Progenitor cell of endocrine pancreas (in vitro differentiated cells): ENCODE data around the gene LSAMP. TPM values are rescaled to one million over a fixed set of nuclear protein-coding genes. Genes with fewer than 3 reads are reported as not detected.

Experiments used
- DNase-seq: peaks from one replicate; pipeline ENCODE4 v3.0.0; 2021; ENCODE audit warnings: low spot score; ENCODE audit not compliant: unreplicated experiment
- H3K27ac Mint-ChIP-seq: 2 replicates; pipeline ENCODE4 v1.8.0; 2021; ENCODE audit warnings: mild to moderate bottlenecking, moderate library complexity, mixed read lengths
- H3K27me3 Mint-ChIP-seq: 2 replicates; pipeline ENCODE4 v1.8.0; 2021; ENCODE audit warnings: mixed read lengths
- H3K36me3 Mint-ChIP-seq: 2 replicates; pipeline ENCODE4 v1.8.0; 2022; ENCODE audit warnings: mixed read lengths; ENCODE audit not compliant: insufficient read depth
- H3K4me1 Mint-ChIP-seq: 2 replicates; pipeline ENCODE4 v1.8.0; 2021; ENCODE audit warnings: low read depth, mixed read lengths
- H3K4me3 Mint-ChIP-seq: 2 replicates; pipeline ENCODE4 v1.8.0; 2021; ENCODE audit warnings: low read depth, mild to moderate bottlenecking, moderate library complexity, mixed read lengths
- H3K9me3 Mint-ChIP-seq: 2 replicates; pipeline ENCODE4 v1.8.0; 2021; ENCODE audit warnings: low read depth, mixed read lengths
- CTCF ChIP-seq: fragments of 200-600 bp; sonication (generic); IDR thresholded peaks from one replicate; pipeline ENCODE4 v1.5.0; 2021; ENCODE audit warnings: antibody characterized with exemption, mild to moderate bottlenecking; ENCODE audit not compliant: unreplicated experiment
- total RNA-seq: library from RNA; stranded (reverse); gene quantifications from 2 replicates; pipeline ENCODE4 v1.2.1, GENCODE V29; 2021

Gene LSAMP
- total RNA-seq, 1 donor from 2014 or later: 20.7 TPM

GRCh38 chr3:116199063-116199462 is 246.2 kb downstream of the LSAMP start:
- DNase-seq: no peak
- Mint-ChIP-seq H3K4me3 (no peak overlapping the region), H3K27me3 (no peaks in the 10 kb centered on the region), H3K36me3 (no peaks in the 10 kb centered on the region), H3K4me1 (peaks cover 5% of the 10 kb centered on the region), H3K27ac (no peak overlapping the region), H3K9me3 (peaks cover under 1% of the 10 kb centered on the region)
- no peak for TF ChIP-seq CTCF

DNA sequence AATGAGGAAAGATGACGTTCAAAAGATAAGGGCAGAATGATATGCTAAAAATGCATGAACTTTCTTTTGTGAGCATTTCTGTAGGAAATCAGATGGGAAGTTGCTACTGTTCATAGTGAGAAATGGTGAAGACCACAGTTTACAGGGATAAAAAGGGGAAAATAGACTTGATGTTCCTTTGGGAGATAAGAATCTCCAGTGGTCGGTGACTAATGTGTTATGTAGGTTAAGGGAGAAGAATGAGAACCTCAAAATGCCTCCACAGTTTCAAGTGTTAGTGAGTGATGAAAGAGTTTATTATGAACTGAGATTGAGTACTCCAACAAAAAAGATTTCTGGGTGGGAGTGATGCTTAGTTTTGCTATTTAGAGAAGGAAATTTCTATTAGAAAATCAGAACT is 247.2 kb downstream of the LSAMP start:
- no peak overlapping the region for H3K27ac Mint-ChIP-seq
- no peaks in the 10 kb centered on the region for H3K27me3 Mint-ChIP-seq
- H3K9me3 Mint-ChIP-seq: peaks cover 4% of the 10 kb centered on the region
- peaks cover 5% of the 10 kb centered on the region for H3K4me1 Mint-ChIP-seq
- DNase-seq: no peak
- no peak for TF ChIP-seq CTCF
- no peaks in the 10 kb centered on the region for H3K36me3 Mint-ChIP-seq
- H3K4me3 Mint-ChIP-seq: no peak overlapping the region

GRCh38 chr3:116192464-116192863 is 252.8 kb downstream of the LSAMP start:
- Mint-ChIP-seq H3K4me3 (no peak overlapping the region), H3K4me1 (no peaks in the 10 kb centered on the region), H3K9me3 (peaks cover 4% of the 10 kb centered on the region), H3K36me3 (no peaks in the 10 kb centered on the region), H3K27ac (no peak overlapping the region), H3K27me3 (no peaks in the 10 kb centered on the region)
- no peak for TF ChIP-seq CTCF
- no peak for DNase-seq

GRCh38 chr3:116191409-116191808 is 253.9 kb downstream of the LSAMP start:
- H3K4me1 Mint-ChIP-seq: peaks cover 3% of the 10 kb centered on the region
- DNase-seq: no peak
- peaks cover 4% of the 10 kb centered on the region for H3K9me3 Mint-ChIP-seq
- H3K36me3 Mint-ChIP-seq: no peaks in the 10 kb centered on the region
- H3K27me3 Mint-ChIP-seq: no peaks in the 10 kb centered on the region
- no peak overlapping the region for H3K4me3 Mint-ChIP-seq
- no peak for TF ChIP-seq CTCF
- no peak overlapping the region for H3K27ac Mint-ChIP-seq

GRCh38 chr3:116190095-116190494 is 255.2 kb downstream of the LSAMP start:
- H3K27ac Mint-ChIP-seq: no peak overlapping the region
- no peak for TF ChIP-seq CTCF
- peaks cover 3% of the 10 kb centered on the region for H3K4me1 Mint-ChIP-seq
- no peaks in the 10 kb centered on the region for H3K36me3 Mint-ChIP-seq
- H3K27me3 Mint-ChIP-seq: no peaks in the 10 kb centered on the region
- DNase-seq: no peak
- H3K9me3 Mint-ChIP-seq: peaks cover 4% of the 10 kb centered on the region
- H3K4me3 Mint-ChIP-seq: no peak overlapping the region
